Skeletal muscle tissue (tissue), 4 donors: ENCODE results near the gene COBLL1. TPM values are rescaled to one million over a fixed set of nuclear protein-coding genes. Genes with fewer than 3 reads are reported as not detected.
A peak's percentile ranks its signal among the peaks of the same experiment; 100 is the strongest.

ENCODE experiments used
- H3K27ac ChIP-seq: one replicate; pipeline ENCODE4 v1.7.0; 2013; ENCODE audit warnings: mild to moderate bottlenecking, low read depth, low read length, inconsistent platforms
- H3K27me3 ChIP-seq, 3 donors: one replicate each; pipeline ENCODE4 v1.7.0; 2013; ENCODE audit warnings: low read length in 3 of 3; ENCODE audit not compliant: control insufficient read depth in 3 of 3, insufficient read depth in 3 of 3
- H3K36me3 ChIP-seq, 3 donors: one replicate each; pipeline ENCODE4 v1.7.0; 2013; ENCODE audit warnings: low read length in 3 of 3; ENCODE audit not compliant: control insufficient read depth in 3 of 3, insufficient read depth in 3 of 3
- H3K4me1 ChIP-seq, 3 donors: one replicate each; pipeline ENCODE4 v1.7.0; 2013; ENCODE audit warnings: low read length in 3 of 3, mild to moderate bottlenecking in 3 of 3; ENCODE audit not compliant: control insufficient read depth in 3 of 3, insufficient read depth in 3 of 3
- H3K4me3 ChIP-seq, 3 donors: one replicate each; pipeline ENCODE4 v1.7.0; 2013; ENCODE audit warnings: low read length in 3 of 3
- H3K9ac ChIP-seq, 3 donors: one replicate each; pipeline ENCODE4 v1.7.0; 2013; ENCODE audit warnings: low read length in 3 of 3, mild to moderate bottlenecking in 3 of 3, moderate library complexity in 2 of 3, low read depth in 1 of 3
- H3K9me3 ChIP-seq, 3 donors: one replicate each; pipeline ENCODE4 v1.7.0; 2013; ENCODE audit warnings: low read length in 3 of 3; ENCODE audit not compliant: control insufficient read depth in 3 of 3
- total RNA-seq: library from RNA; depleted of rRNA; stranded (reverse); fragments of >200 nt; gene quantifications from one replicate; pipeline ENCODE4 v1.2.3, GENCODE V29; 2014
- donor health status: Osteomylitis.

COBLL1 gene
- total RNA-seq, 1 donor from 2014 or later: 11.0 TPM

DNA sequence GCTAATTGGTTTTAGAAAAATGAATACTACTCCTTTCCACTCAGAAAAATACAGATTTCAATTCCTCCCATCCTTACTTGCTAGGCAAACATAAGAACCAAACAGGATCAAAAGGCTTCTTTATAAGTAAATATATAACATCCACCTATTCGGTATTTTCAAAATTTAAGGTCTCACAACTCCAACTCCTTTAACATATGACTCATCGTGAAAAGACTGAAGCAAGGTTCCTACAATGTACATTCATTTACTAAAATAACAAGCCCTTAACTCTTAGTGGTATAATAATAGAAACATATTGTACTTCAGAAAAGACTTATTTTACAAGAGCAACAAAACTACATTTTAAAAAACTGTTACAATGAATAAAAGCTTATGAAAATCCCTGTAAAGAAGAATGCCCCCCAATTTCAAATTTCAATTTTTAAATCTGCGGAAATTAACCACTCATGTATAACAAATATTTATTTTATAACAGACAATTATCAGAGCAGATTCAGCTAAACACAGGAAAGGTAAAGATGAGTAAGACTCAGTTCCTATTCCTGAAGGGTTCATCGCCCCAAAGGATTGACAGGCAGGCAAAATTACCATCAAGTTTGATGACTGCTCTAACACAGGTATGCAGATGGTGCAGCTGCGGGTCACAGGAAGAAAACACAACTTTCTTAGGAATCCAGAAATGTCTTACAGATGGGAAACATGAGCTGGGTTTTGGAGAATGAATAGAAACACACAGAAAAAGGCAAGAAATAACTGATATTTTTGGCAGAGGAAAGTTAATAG, 96.4 kb downstream of the COBLL1 start:
- H3K9ac ChIP-seq: no peak overlapping the region
- H3K27ac ChIP-seq: no peak overlapping the region
- no peaks in the 10 kb centered on the region for H3K9me3 ChIP-seq
- H3K27me3 ChIP-seq: no peaks in the 10 kb centered on the region
- no peaks in the 10 kb centered on the region for H3K36me3 ChIP-seq
- H3K4me1 ChIP-seq: no peaks in the 10 kb centered on the region
- H3K4me3 ChIP-seq: no peak overlapping the region

DNA sequence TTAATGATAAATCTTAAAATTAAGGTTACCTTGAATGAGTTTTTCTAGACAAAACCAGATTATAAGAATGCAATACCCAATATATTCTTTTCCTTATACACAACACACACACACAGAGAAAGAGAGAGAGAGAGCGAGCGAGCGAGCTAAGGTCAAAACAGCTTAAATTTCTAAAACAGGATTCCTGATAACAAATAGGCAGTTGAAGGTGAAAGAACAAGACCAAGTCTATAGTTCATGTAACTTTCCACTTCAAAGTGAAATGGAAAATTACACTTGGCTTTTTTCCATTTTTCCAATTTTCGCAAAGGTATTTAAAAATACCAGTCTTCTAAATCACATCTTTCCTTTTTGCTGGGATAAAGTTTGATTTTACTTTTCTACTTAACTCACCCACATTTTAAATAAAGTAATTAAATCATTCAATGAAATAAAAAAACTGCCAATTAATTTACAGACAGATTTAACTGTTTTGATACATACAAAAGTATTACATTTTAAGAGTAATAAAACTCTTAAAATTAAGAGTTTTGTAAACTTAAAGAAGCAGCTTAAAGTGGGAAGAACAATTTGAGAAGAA, 98.8 kb downstream of the COBLL1 start:
- no peaks in the 10 kb centered on the region for H3K27me3 ChIP-seq
- H3K36me3 ChIP-seq: no peaks in the 10 kb centered on the region
- H3K4me3 ChIP-seq: no peak overlapping the region
- no peaks in the 10 kb centered on the region for H3K9me3 ChIP-seq
- H3K9ac ChIP-seq: no peak overlapping the region
- H3K27ac ChIP-seq: no peak overlapping the region
- H3K4me1 ChIP-seq: peaks cover 0 to 4% (median 3%) of the 10 kb centered on the region in 3 donors

DNA sequence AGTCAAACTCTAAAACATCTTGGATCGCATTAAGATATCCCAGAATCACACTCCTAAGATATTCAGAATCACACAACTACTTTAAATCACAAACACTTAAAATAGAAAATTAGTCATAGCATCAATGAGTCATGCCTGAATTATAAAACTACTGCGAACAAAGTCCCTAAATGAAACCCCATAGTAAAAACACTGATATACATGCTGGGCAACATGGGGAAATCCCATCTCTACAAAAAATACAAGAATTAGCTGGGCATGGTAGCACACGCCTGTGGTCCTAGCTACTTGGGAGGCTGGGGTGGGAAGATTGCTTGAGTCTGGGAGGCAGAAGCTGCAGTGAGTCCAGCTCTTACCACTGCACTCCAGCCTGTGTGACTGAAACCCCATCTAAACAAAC, 101.7 kb downstream of the COBLL1 start:
- no peak overlapping the region for H3K27ac ChIP-seq

DNA sequence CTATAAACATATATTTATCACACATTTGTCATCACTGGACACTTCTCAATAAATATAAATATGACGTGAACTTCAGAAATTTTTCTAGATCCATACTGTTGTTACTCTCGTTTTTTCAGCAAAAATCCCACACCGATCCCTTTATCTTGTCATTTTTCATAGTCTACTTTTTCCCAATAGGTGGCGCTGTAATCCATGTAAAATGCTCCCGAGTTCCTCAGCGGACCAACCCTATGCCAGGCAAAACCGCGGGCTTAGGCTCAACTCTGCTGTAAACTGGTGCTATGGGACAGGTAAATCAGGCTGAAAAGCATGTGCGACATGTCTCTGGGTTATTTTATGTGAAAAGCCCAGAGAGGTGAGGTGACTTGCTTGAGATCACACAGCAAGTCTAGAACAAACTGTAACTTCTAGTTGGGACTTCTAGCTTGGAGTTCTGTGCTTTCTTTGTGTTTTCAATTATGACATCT, 104.0 kb downstream of the COBLL1 start:
- Histone ChIP-seq H3K27me3 (no peaks in the 10 kb centered on the region), H3K4me1 (peaks cover 0 to 7% (median 5%) of the 10 kb centered on the region in 3 donors), H3K4me3 (peak overlapping the region in 1 of 3 donors; percentile 21), H3K9me3 (no peaks in the 10 kb centered on the region), H3K36me3 (no peaks in the 10 kb centered on the region), H3K9ac (no peak overlapping the region), H3K27ac (no peak overlapping the region)

More for the DNA sequence above, 101.7 kb downstream of the COBLL1 start:
- Histone ChIP-seq H3K4me1 (peaks cover 0 to 7% (median 5%) of the 10 kb centered on the region in 3 donors), H3K9me3 (no peaks in the 10 kb centered on the region), H3K36me3 (no peaks in the 10 kb centered on the region), H3K9ac (peak overlapping the region in 1 of 3 donors; percentile 8), H3K27me3 (no peaks in the 10 kb centered on the region), H3K4me3 (no peak overlapping the region)

DNA sequence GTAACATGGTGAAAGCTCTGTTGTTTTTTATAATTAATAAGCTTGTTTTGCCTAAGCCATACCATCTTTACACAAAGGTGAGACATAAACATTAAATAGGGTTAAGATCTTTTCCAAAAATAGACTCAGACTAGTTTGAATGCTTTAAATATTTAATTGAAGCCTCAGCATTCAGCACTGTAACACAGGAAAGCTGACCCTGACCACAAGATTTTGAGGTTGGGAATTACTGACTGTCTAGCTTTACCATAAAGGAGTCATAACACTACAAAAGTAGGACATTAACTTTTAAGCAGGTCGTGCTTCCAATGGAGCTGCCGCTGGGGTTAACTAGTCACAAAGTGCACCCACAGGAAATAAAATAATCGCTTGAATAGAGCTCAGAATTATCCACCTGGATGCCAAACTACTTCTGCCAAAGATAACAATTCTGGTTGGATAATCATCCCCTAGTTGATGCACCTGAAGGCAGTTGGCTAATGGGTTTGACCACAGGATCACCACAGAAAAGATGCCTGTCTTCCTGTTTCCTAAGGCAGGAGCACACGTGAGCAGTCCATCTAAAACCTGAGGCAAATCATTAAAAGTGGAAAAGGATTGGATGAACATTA, 106.2 kb downstream of the COBLL1 start:
- no peak overlapping the region for H3K27ac ChIP-seq
- no peaks in the 10 kb centered on the region for H3K9me3 ChIP-seq
- H3K4me3 ChIP-seq: no peak overlapping the region
- H3K9ac ChIP-seq: no peak overlapping the region
- H3K27me3 ChIP-seq: no peaks in the 10 kb centered on the region
- peaks cover 0 to 7% (median 5%) of the 10 kb centered on the region in 3 donors for H3K4me1 ChIP-seq
- no peaks in the 10 kb centered on the region for H3K36me3 ChIP-seq

DNA sequence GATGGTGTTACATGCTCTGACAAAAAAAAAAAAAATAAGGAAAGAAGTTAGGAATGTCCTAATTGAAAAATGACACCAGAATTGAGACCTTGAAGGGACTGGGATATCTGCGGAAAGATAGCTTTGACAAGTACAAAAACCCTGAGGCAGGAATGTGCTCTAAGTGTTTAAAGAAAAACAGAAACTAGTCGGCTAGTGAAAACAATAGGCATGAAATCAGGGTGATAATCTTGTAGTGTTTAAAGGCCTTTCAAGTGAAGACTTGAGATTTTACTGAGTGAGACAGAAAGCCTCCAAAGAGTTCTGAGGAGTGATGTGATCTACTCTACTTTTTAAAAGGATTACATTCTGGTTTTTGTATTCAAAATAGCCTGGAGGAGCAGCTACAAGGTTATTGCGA, 107.4 kb downstream of the COBLL1 start:
- Histone ChIP-seq H3K4me1 (peaks cover 0 to 5% (median 4%) of the 10 kb centered on the region in 3 donors), H3K9ac (no peak overlapping the region), H3K27me3 (no peaks in the 10 kb centered on the region), H3K9me3 (no peaks in the 10 kb centered on the region), H3K36me3 (no peaks in the 10 kb centered on the region), H3K4me3 (no peak overlapping the region), H3K27ac (no peak overlapping the region)

DNA sequence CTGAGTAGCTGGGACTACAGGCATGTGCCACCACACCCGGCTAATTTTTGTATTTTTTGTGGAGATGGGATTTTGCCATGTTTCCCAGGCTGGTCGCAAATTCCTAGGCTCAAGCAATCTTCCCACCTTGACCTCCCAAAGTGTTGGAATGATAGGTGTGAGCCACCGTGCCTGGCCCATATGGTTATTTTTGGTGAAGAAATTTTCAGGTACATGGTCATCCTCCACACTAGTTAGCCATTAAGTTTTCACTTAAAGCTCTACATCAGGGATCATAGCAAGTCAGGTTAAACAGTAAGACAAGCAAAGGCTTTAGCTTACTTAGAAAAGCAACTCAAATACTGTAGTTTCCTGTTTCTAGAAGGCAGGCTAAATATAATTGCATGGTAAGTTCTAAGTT, 116.1 kb downstream of the COBLL1 start:
- Histone ChIP-seq H3K9me3 (no peaks in the 10 kb centered on the region), H3K4me1 (no peaks in the 10 kb centered on the region), H3K9ac (no peak overlapping the region), H3K36me3 (no peaks in the 10 kb centered on the region), H3K27ac (no peak overlapping the region), H3K27me3 (no peaks in the 10 kb centered on the region), H3K4me3 (no peak overlapping the region)

DNA sequence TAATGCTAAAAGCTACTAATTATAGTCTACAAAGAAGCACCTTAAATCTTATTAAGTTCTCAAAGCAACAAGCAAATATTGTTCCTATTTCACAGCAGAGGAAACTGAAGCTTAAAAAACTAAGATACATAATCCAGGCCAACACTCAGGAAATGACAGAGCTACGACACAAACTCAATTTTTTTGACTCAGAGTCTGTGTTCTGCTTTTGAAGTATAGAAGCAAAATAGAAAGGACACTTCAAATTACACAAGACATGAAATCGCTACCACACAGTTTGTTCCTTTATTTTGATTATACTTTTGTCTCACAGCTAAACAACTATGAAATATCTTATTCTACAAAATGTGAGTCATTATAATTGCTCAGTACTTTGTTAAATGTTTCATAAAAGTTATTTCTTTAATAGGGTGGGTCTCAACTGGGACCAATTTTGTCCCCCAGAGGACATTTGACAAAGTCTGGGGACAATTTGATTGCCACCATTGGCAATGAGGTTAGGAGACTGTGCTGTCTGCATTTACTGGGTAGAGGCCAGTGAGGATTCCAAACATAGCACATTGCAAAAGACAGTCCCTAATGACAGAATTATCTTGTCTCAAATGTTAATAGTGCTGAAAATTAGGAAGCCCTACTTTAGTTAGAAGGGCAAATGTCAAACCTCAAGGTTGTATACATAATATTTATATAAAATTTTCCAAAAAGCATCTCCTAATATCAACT, 118.8 kb downstream of the COBLL1 start:
- H3K27ac ChIP-seq: no peak overlapping the region
- H3K27me3 ChIP-seq: no peaks in the 10 kb centered on the region
- no peaks in the 10 kb centered on the region for H3K9me3 ChIP-seq
- H3K36me3 ChIP-seq: no peaks in the 10 kb centered on the region
- H3K4me1 ChIP-seq: no peaks in the 10 kb centered on the region
- no peak overlapping the region for H3K4me3 ChIP-seq
- H3K9ac ChIP-seq: no peak overlapping the region

DNA sequence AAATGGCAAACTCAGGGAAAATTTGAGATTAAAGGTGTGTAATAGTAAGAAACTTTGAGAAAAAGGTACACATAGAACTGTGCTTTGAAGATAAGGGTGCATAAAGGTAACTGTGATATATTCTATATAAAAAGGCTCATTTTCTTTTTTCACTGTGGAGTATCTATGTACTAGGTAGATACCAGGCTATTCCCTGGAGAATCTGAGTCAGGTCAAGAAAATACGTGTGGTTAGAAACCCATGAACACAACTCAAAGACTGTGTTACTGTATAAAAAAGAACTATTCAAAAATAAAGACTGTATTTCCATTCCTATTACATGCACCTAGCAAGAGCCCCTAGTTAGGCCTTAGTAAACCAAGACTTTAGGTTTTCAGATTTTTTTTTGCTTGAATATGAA, 120.2 kb downstream of the COBLL1 start:
- no peak overlapping the region for H3K4me3 ChIP-seq
- no peak overlapping the region for H3K27ac ChIP-seq
- no peaks in the 10 kb centered on the region for H3K27me3 ChIP-seq
- no peaks in the 10 kb centered on the region for H3K9me3 ChIP-seq
- H3K36me3 ChIP-seq: no peaks in the 10 kb centered on the region
- H3K9ac ChIP-seq: no peak overlapping the region
- no peaks in the 10 kb centered on the region for H3K4me1 ChIP-seq
